ENCODE measurements around the gene GJA4.

- no peak for TF ChIP-seq POLR2AphosphoS5 (IDR thresholded peaks at IDR 0.05; ENCODE audit: low read depth, low read length)
- no peak for TF ChIP-seq POLR2A (IDR thresholded peaks at IDR 0.05; ENCODE audit: low read depth, low read length)
- TF ChIP-seq TAF1 (IDR thresholded peaks at IDR 0.05; ENCODE audit: low read depth, low read length): no peak
- TF ChIP-seq SPI1 (IDR thresholded peaks at IDR 0.05; ENCODE audit: low read depth, low read length): no peak
- no peak for TF ChIP-seq PAX5 (IDR thresholded peaks at IDR 0.05; ENCODE audit: insufficient read depth, low read length, severe bottlenecking)
- no peak for TF ChIP-seq POU2F2 (IDR thresholded peaks at IDR 0.05; ENCODE audit: low read depth, low read length)
Observed at GRCh38 chr1:34759503-34760357, 33.1 kb upstream of the GJA4 start, which contains the start of gene GJB4.
